Effector CD8-positive, alpha-beta T cell (primary cell): Measurements from ENCODE around the gene RNF26.
A peak's percentile ranks its signal among the peaks of the same experiment; 100 is the strongest.
"Not testable (repeated sequence)": the region's sequence is repeated elsewhere in the genome, so short reads cannot be mapped to it uniquely, and the experiment has no call there.

Source experiments
- DNase-seq: peaks from one replicate; lab custom pipeline; 2025; lab: John Stamatoyannopoulos, UW

The RNF26 gene

GRCh38 chr11:119371778-119372182, 37.5 kb downstream of the RNF26 start:
- DNase-seq = no peak

DNA sequence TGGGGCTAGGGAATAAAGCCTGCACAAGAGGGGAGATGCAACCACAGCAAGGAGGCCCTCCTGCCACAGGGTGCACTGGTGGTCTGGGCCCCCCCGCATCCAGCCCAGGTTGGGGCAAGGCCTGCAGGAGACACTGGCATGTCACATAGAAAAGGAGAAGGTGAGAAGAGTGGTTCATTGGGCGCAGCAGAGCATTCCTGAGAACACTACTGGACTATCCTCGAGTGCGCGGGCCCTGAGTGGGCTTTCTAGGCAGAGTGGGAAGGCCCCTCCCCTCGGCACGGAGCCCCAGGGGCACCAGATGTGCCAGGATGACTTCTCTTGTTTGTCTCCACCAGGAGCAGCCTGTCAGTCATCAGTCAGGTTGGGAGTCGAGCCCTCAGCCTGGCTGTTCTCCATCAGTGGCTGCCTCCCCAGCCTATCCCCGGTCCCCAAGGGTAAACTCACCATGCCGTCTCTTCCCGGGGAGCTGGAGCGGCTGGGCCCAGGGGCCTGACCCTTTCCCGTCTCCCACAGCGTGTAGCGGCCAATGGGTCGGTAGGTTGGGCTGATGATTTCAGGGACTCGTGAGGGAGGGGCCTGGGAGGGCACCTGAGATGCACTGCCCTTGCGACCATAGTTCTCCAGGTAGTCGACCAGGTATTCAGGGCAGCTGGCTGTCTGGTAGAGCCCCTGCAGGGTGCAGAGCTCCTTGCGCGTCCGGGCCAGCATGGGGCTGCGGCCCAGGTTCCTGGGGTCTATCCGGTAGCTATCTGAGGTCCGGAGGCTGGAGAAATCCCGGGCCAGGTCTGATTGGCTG, 38.1 kb downstream of the RNF26 start:
- DNase-seq = no peak

DNA sequence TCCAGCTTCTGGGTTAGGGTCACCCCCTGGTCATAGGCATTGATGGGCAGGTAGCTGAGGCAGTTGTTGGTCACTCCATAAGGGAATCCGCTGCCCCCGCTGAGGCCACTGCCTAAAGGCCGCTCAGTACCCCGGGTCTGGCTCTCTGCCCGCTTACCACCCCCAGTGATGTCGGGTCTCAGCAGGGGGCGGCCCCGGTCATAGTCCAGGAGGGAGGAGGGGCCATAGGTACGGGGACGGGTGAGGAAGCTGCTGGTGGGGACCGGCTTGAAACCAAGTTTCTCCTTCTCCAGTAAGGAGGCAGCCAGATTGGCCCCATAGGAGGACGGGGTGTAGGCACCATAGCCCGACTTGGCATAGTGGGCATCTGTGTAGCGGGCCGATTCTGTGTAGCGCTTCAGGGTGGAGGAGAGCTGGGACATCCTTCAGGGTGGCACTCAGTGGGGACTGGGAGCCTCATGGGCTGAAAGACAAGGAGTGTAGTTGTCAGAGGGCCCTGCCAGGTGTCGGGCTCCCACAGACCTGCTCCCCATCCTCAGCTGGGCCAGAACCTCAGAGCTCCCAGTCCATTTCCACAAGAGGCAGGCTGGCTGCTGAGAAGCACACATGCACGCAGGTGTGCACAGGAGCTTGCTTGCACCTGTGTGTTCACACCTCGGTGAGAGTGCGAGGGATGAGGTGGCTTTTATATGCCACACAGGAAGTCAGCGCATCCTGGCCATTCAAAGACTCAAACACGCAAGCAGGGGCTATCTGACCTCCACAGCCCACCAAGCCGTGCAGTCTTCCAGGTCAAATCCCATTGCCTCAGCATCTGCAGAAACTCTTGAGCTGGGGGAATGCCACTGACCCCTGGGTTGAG, 39.0 kb downstream of the RNF26 start:
- DNase-seq = no peak

DNA sequence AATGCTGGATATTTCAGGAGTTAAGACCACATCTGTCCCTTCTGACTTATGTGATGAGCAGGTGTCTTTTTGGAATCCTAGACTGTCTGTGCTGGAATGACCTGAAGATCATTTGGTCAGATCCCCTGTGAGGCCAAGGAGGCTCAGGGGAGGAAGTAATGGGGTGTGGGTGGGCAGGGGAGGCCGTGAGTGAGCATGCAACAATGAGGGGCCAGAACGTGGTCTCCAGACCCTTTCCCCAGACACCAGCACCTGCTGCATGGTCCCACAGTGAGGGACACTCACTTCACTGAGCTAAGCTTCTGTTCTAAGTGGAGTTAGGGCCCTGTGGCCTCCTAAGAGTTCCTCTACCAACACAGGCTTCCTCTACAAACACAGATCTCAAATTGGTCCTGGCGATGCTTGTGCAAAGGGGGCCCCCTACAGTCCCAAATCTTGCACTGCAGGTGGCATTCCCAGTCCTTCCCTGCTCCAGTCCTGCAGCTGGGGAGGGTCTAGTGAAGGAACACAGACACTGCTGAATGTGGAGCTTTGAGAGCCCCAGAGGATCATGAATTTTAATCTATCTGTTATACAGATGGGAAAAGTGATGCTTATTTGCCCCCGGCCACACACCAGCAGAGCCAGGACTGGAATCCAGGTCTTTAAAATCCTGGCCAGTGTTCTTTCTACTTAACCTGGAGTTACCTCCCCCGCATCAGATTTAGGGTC, 39.7 kb downstream of the RNF26 start:
- DNase-seq = peak; percentile 15

DNA sequence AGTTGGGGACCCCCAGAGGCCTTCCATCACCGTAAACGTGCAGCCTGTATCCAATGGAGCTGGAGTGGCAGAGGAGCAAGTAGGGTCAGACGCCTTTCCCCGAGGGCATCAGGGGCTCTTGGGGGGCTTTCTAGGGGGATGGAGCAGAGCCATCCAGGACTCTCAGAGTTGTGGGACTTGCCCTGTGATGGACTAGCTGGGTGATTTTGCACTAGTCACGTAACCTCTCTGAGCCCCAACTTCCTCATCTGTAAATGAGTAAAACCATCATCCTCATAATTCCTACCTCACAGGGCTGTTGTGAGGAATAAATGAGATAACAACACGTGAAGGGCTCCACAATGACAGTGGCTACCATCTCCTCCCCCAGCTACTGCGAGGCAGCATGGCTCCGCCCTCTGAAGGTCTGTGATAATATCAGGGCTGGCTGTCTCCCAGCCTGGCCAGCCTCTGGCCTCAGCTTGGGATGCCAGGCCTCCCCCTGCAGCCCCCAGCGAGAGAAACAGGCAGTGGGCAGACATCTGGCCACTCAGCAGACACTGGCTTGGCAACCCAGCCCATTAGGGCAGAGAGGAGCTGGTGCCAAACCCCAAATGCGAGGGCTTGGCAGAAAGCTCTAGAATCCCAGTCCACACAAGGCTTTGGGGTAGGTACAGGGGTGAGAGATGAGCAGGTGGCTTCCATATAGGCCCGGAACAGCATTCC, 40.5 kb downstream of the RNF26 start:
- DNase-seq = no peak

- DNase-seq = no peak
Measured at GRCh38 chr11:119375337-119376196, 41.2 kb downstream of the RNF26 start.

DNA sequence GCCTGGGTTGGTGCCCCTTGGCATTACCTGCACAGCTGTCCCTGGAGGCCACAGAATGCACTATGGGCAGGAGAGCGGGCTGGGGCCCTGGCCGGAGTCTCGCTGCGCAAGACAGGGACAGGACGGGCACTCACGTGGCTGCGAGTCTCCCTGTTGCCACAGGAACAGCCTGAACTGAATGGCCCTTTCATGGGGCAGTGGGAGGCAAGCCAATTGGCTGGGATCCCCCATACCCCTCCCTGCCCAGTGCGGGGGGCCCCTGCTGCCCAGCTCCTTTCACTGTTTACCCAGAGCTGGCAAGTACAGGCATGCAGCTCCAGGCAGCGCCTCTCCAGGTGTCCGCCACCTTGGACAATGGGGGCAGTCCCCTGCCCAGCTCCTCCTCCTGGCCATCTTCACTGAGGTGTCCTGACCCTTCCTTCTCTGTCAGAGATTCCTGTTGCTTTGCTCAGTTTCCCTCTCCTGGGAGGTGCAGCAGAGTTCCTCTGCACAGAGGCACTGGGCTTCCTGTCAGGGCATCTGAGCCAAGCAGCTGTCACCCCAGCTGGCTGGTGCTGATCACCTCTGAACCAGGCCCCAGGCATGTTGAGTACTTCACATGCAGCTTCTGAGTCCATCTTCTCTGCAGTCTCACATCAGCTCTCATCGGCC, 42.0 kb downstream of the RNF26 start:
- no peak for DNase-seq

DNA sequence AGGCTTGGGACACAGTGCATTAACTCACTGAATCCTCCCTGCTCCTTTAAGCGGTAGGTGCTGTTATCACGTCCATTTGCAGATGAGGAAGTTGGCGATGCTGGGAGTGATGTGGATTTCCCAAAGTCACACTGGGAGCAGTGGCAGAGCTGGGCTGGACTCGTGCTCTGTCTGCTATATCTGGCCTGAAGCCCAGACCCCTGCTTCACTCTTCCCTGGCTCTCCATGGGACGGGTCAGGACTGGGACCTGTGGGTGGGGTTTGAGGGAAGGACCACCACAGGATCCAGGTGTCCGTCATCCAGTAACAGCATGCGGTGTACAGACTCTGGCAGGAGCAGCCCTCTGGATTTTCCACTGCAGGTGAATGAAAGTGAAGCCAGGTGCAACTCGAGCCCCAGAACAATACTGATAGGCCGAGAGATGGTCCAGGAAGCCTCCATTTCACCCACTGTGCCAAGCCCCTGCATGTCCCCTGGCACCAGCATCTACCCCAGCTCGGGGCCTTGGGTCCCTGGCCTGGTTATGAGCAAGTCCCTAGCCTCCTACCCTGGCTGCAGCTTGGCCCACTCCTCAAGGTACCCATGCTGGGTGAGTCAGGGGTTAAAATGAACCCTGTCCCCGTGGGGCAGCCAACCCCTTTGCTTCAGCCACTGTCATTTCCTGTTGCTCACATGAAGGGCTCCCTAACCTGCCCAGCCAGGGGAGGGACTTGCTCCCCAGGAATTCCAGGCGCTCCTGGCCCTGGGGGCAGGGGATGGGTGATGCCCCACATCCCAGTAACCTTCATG, 43.0 kb downstream of the RNF26 start:
- no peak for DNase-seq

DNA sequence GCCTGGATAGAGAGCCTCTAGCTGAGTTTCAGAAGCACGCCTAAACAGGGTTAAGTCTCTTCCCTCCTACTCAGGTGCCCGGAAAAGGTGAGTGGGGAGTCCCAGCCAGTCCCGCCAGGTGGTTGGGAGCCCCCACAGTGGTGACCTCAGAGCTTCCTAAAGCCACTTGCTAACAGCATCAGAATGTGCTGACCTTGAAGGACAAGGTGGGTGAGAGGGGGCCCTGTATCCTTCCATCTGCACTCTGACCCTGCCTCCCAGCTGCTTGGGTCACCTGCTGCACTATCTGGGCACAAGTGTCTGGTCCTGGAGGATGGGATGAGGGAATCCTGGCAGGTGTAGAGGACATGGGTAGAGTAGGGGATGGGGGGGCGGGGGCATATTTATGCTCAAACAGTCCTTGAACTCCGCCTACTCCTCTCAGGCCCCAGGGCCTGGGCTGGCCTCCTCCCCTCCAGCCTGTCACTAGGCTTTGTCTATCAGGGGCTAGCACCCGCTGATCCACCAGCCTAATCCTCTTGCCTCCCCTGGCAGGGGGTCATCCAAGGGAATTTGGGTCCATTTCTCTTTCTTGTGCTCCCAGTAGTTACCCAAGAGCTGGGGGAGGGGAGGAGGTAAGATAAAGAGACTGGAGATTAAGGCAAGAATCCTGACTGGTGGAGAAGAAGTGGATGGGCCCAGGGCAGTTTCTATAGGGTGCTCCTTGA, 43.8 kb downstream of the RNF26 start:
- no peak for DNase-seq

DNA sequence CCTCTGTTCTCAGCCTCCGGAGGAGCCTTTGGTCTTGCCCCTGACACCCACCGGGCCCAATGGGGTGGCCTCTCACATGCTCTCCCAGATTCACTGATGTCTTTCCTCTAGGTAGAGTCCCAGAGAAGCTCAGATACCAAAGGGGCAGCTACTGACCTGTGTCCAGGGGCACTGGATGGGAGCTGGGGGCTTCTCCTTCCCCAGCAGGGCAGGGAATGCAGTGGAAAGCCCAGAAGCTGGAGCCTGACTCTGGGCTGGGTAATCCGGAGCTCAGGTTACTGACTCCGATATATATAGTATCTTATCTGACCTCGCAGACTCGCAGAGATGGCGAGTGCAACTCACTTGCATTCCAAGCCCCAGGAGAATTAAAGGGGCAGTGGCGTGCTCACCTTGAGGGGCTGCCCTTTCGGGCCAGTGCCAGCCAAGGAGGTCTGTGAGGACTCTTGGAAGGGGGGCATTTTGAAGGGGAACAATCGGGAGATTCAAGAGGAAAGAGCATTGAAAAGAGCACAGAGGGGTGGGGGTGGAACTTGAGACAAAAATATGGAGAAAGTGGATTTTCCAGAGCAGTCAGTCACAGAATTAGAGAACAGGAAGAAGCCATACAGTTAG, 44.6 kb downstream of the RNF26 start:
- no peak for DNase-seq

DNA sequence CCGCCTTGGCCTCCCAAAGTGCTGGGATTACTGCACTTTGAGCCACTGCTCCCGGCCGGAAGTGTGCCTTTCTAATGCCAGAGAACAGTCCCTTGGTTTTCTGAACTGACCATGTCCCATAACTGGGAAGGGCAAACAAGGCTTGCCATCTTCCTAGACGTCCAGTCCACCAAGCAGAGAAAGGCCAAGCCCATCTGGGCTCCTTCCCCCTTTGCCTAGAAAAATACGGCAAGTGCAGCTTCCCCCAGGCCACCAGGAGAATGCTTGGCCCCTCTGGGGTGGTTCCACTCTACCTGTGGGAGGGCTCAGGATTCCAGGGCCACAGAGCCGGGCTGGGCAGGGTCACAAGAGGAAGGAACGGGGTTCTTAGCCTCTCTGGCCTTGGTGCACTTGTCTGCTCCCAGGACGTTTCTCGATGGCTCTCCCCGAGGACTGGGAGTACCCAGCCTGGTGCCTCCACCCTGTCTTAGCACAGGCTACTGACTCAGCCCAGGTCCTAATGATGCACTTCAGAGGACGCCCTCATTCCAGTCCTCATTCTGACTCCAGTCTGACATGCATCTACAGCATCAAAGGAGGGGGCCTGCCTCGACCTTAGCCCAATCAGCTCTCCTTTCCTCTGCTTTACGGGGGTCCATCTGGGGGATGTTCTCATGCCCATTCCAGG, 46.0 kb downstream of the RNF26 start:
- DNase-seq = no peak

GRCh38 chr11:119380827-119381180, 46.5 kb downstream of the RNF26 start:
- DNase-seq = no peak

GRCh38 chr11:119381181-119381988, 47.1 kb downstream of the RNF26 start, which contains the start of gene USP2:
Gene USP2, minus strand, starts transcription at chr11:119381690. Its CDS starts 8,210 bp downstream, at chr11:119373480.
- peak; percentile 96 for DNase-seq

- DNase-seq = no peak
Measured at GRCh38 chr11:119382101-119382500, 47.8 kb downstream of the RNF26 start.

- not testable (repeated sequence) for DNase-seq
Measured at GRCh38 chr11:119382513-119382912, 48.2 kb downstream of the RNF26 start.

- no peak for DNase-seq
Measured at GRCh38 chr11:119384332-119384731, 50.0 kb downstream of the RNF26 start.
